Measurements from ENCODE around the gene PLP2.

- TF ChIP-seq CTCF (optimal IDR thresholded peaks at IDR 0.05 in 1 of 3, IDR thresholded peaks at IDR 0.05 in 1 of 3, conservative IDR thresholded peaks at IDR 0.05 in 1 of 3; ENCODE audit: extremely low read depth in 1 of 3, insufficient read depth in 2 of 3, low read length in 3 of 3) (no peak), EZH2 (IDR thresholded peaks at IDR 0.05; ENCODE audit: low read length) (no peak)
Observed at GRCh38 chrX:49199906-49200771, 28.4 kb downstream of the PLP2 start, which contains the start of gene SYP.

All from keratinocyte (primary cell).